Caco-2 (cell line): ENCODE results near the gene RAB5B. TPM values are rescaled to one million over a fixed set of nuclear protein-coding genes. Genes with fewer than 3 reads are reported as not detected.

Source experiments
- BruUV-seq: library from RNA; stranded (reverse); fragments of 400-500 nt; replicated peaks from 2 replicates; lab custom pipeline; 2021; lab: Mats Ljungman, UMichigan
- CTCF ChIA-PET: fragments of 300-600 bp; sonication (Branson Sonifier 250); formaldehyde crosslinking; loops from one replicate; lab custom pipeline; 2022; ENCODE audit warnings: antibody characterized with exemption; lab: Charles Lee
- POLR2A ChIA-PET: fragments of 300-600 bp; sonication (Branson Sonifier 250); formaldehyde crosslinking; loops from one replicate; lab custom pipeline; 2022; ENCODE audit warnings: antibody characterized with exemption; lab: Charles Lee
- DNase-seq, 2 experiments: peaks; one replicate each; pipeline versions ENCODE4 v3.0.0 to v3.0.0-alpha.2; 2020 to 2022
- H3K27me3 ChIP-seq: replicated peaks from 2 replicates; pipeline ENCODE4 v1.6.0; 2011; ENCODE audit warnings: low read length; ENCODE audit not compliant: control insufficient read depth, insufficient read depth
- H3K36me3 ChIP-seq: 2 replicates; pipeline ENCODE4 v1.5.1; 2011; ENCODE audit warnings: low read length; ENCODE audit not compliant: control insufficient read depth, insufficient read depth
- H3K4me1 ChIP-seq: fragments of 250-450 bp; sonication (Bioruptor Pico); 2 replicates; pipeline ENCODE4 v1.5.1; 2020; ENCODE audit warnings: mild to moderate bottlenecking
- H3K4me3 ChIP-seq: 2 replicates; pipeline ENCODE4 v1.5.1; 2011; ENCODE audit warnings: low read depth, mild to moderate bottlenecking, control low read depth, low read length
- H3K9me3 ChIP-seq: fragments of 250-450 bp; sonication (Bioruptor Pico); 2 replicates; pipeline ENCODE4 v1.5.1; 2020; ENCODE audit warnings: mild to moderate bottlenecking, moderate library complexity
- H3K27ac Mint-ChIP-seq: one replicate; pipeline ENCODE4 v1.8.0; 2022; ENCODE audit warnings: mixed read lengths; ENCODE audit not compliant: unreplicated experiment
- H3K27me3 Mint-ChIP-seq: one replicate; pipeline ENCODE4 v1.8.0; 2022; ENCODE audit warnings: mixed read lengths; ENCODE audit not compliant: insufficient read depth, unreplicated experiment
- H3K36me3 Mint-ChIP-seq: one replicate; pipeline ENCODE4 v1.8.0; 2022; ENCODE audit warnings: mild to moderate bottlenecking, mixed read lengths; ENCODE audit not compliant: insufficient read depth, unreplicated experiment
- H3K4me1 Mint-ChIP-seq: one replicate; pipeline ENCODE4 v1.8.0; 2022; ENCODE audit warnings: low read depth, mixed read lengths; ENCODE audit not compliant: unreplicated experiment
- H3K4me3 Mint-ChIP-seq: one replicate; pipeline ENCODE4 v1.8.0; 2022; ENCODE audit warnings: mild to moderate bottlenecking, moderate library complexity, mixed read lengths; ENCODE audit not compliant: unreplicated experiment
- H3K9me3 Mint-ChIP-seq: one replicate; pipeline ENCODE4 v1.8.0; 2022; ENCODE audit warnings: mixed read lengths; ENCODE audit not compliant: unreplicated experiment
- CTCF ChIP-seq, 2 experiments: fragments of 200-600 bp in 1 of 2; IDR thresholded peaks; 1 replicate in 1 of 2; 2 replicates in 1 of 2; pipeline versions ENCODE4 v1.5.1 to v1.8.0; 2011 to 2022; ENCODE audit warnings: antibody characterized with exemption in 1 of 2, control low read depth in 1 of 2, inconsistent platforms in 1 of 2, low read depth in 1 of 2, low read length in 1 of 2, mild to moderate bottlenecking in 1 of 2, moderate library complexity in 1 of 2; ENCODE audit not compliant: insufficient read depth in 1 of 2, severe bottlenecking in 1 of 2, unreplicated experiment in 1 of 2
- intact Hi-C: fragments of 100-400 bp; cut with micrococcal nuclease; formaldehyde crosslinking; loops from one replicate; pipeline ENCODE4 v1.10.0; 2022; ENCODE audit not compliant: unreplicated experiment
- total RNA-seq: library from RNA; stranded (reverse); gene quantifications from 2 replicates; pipeline ENCODE4 v1.2.3, GENCODE V29; 2022

Gene RAB5B
- total RNA-seq, 1 experiment from 2014 or later, result 107 TPM

- H3K27me3 Mint-ChIP-seq, result no peaks in the 10 kb centered on the region
- H3K36me3 ChIP-seq, result 0 out of 2 replicates have a peak, but pooled peaks cover 1% of the 10 kb centered on the region
- H3K4me1 ChIP-seq, result peaks cover 24% of the 10 kb centered on the region
- peaks cover 43% of the 10 kb centered on the region for H3K36me3 Mint-ChIP-seq
- ChIA-PET CTCF (interaction anchor here (0.6 to 2.9 kb wide), 9 partner anchors 27 to 429 kb away, joined by 3 to 11 read pairs (median 5); partner anchors contain the start of genes ORMDL2, RAB5B and SARNP), POLR2A (interaction anchor here (0.5 to 2.9 kb wide), 4 partner anchors 21 to 110 kb away, joined by 3 to 21 read pairs (median 6); partner anchors contain the start of genes DNAJC14, ORMDL2, RAB5B and SARNP)
- no peak for TF ChIP-seq CTCF (IDR thresholded peaks at IDR 0.05; ENCODE audit: insufficient read depth in 1 of 2, low read depth in 1 of 2, low read length in 1 of 2, severe bottlenecking in 1 of 2, unreplicated experiment in 1 of 2)
- H3K4me3 ChIP-seq, result peak within 1 kb of the TSS; percentile 74
- H3K4me3 Mint-ChIP-seq, result peak within 1 kb of the TSS; percentile 98
- H3K27me3 ChIP-seq, result no peaks in the 10 kb centered on the region
- H3K9me3 Mint-ChIP-seq, result no peaks in the 10 kb centered on the region
- TSS peak; percentile 45 for BruUV-seq
- intact Hi-C loops, result loop anchor here (2.0 kb wide), 1 partner anchor 189 kb away; no protein-coding TSS in a partner anchor
- H3K9me3 ChIP-seq, result no peaks in the 10 kb centered on the region
- H3K4me1 Mint-ChIP-seq, result peaks cover 35% of the 10 kb centered on the region
- H3K27ac Mint-ChIP-seq, result peak within 1 kb of the TSS; percentile 97
- DNase-seq, result peak; percentile 83 to 90
Measured at GRCh38 chr12:55927588-55928502, 46.0 kb upstream of the RAB5B start, which contains the start of gene PYM1. Gene PYM1 (minus strand): TSS chr12:55927894. CDS start chr12:55927761, 133 bp downstream.

GRCh38 chr12:55929306-55929791, 44.5 kb upstream of the RAB5B start:
- TF ChIP-seq CTCF (IDR thresholded peaks at IDR 0.05; ENCODE audit: insufficient read depth in 1 of 2, low read depth in 1 of 2, low read length in 1 of 2, severe bottlenecking in 1 of 2, unreplicated experiment in 1 of 2), result no peak
- Histone ChIP-seq H3K9me3 (no peaks in the 10 kb centered on the region), H3K4me3 (no peak overlapping the region), H3K4me1 (peaks cover 33% of the 10 kb centered on the region), H3K36me3 (0 out of 2 replicates have a peak, but pooled peaks cover 1% of the 10 kb centered on the region), H3K27me3 (no peaks in the 10 kb centered on the region)
- ChIA-PET CTCF (interaction anchor here (1.3 kb wide), 1 partner anchor 11 kb away, joined by 6 read pairs; no protein-coding TSS in a partner anchor), POLR2A (no interaction called here)
- BruUV-seq, result no TSS peak
- intact Hi-C loops, result no loop called here
- peaks cover 35% of the 10 kb centered on the region for H3K4me1 Mint-ChIP-seq
- H3K27me3 Mint-ChIP-seq, result no peaks in the 10 kb centered on the region
- H3K36me3 Mint-ChIP-seq, result peaks cover 39% of the 10 kb centered on the region
- H3K27ac Mint-ChIP-seq, result no peak overlapping the region
- no peaks in the 10 kb centered on the region for H3K9me3 Mint-ChIP-seq
- peak overlapping the region; percentile 27 for H3K4me3 Mint-ChIP-seq
- no peak for DNase-seq
